GM18909 (cell line): Measurements from ENCODE around the gene PTPRD.

Experiments
- ATAC-seq: cut with Tn5 transposase; IDR thresholded peaks from one replicate; pipeline ENCODE4 v1.9.1; 2021; ENCODE audit warnings: mild to moderate bottlenecking; ENCODE audit not compliant: unreplicated experiment, poor library complexity

PTPRD gene

GRCh38 chr9:8867148-8867547 is 1745.7 kb downstream of the PTPRD start:
- ATAC-seq, result no peak

DNA sequence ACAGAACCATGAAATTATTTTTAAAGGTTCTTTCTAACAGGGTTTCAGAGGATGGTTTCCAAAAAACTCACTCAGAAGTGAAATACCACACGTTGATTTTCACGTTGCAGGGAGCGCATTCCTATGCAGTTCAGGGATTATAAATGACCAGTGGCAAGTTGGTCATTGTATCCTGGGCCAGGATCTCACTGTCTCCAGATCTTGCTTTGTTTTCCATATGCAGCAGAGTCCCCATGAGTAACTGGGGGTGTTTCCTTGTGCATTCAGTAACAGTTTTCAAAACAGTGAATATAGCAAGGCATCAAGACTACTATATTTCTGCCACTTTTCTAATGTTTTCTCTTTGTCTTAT is 1748.3 kb downstream of the PTPRD start:
- ATAC-seq, result no peak

DNA sequence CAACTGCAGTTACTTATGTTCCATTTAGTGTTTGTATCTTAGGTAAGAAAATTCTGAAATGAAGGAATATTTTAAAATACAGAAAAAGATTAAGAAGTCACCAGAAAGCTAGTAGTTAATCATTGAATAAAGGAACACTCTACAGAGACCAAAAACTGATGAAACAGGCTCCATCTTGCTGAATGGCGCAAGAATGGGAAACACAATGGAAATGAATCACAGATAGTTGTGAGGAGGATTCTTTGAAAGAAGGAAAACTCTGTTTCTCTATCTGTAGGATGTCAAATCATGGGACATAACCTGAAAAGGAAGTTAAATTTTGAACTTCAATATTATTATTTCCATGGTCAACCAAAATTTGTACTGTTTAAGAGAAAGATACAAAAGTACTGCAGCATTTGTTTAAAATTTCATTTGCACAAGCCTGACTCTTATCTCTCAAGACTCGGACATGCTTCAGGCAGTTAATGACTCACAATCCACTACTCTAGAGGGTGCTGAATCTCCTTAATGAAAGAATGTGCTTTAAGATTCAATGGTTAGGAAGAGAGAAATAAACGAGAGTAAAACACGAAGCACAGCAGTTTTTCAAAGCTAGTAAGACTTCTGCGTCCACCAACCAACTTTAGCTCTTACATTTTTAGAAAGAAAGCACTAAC is 1748.8 kb downstream of the PTPRD start:
- no peak for ATAC-seq

DNA sequence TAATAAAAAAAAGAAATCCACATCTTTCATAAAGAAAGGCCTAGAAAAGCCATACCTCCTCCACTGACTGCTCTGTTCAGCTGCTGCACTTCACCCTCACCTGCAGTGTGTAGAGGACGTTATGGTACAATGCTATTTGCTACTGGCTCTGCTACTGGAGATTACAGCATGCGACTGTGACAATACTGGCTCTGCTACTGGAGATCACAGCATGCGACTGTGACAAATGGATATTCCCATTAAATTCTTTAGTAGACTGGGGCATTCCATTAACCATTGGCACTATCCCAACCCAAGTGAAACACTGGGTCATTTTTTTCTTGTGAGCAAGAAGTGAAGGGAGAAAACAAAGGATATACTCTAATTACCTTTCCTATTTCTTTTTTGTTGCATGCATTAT is 1749.7 kb downstream of the PTPRD start:
- ATAC-seq, result no peak

DNA sequence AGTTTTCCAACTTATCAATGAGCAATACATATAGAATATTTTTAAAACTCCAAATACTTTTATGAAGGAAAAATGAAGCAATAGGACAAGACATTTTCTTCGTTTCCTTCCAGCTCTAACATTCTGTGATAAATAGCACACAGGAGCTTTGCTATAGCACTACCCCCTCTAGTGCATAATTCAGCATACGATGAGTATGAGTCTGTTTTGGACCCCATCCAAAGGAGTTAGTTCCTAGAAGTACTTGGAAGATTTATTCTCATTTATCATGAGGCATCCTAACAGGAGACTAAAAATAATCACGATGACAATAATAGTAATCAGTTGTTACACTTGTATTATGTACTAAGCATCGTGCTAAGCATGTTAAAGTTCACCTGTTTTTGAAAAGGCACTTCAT is 1751.9 kb downstream of the PTPRD start:
- no peak for ATAC-seq

DNA sequence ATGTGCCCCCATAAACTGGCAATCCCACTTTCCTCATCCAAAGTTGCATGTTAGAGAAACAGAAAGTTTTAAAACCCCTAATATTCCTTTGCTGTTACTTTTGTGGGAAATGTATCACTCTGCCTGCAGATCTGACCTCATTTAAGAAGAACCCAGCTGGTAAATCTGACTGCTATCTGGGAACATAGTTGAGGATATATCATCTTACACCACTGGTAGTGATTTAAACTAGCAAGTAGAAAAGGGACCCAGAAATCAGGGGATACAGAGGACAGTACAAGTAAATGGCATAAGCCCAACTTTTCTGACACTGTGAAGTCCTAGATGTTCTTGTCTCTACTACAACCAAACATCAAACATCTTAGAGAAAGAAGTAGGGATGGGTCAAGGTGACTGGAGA is 1752.7 kb downstream of the PTPRD start:
- ATAC-seq, result no peak

GRCh38 chr9:8859416-8859815 is 1753.4 kb downstream of the PTPRD start:
- ATAC-seq, result no peak

GRCh38 chr9:8858596-8859161 is 1754.1 kb downstream of the PTPRD start:
- ATAC-seq, result no peak

GRCh38 chr9:8857926-8858595 is 1754.7 kb downstream of the PTPRD start:
- ATAC-seq, result no peak

- peak; percentile 43 for ATAC-seq
These were observed 1755.5 kb downstream of the PTPRD start for GRCh38 chr9:8857068-8857925.

DNA sequence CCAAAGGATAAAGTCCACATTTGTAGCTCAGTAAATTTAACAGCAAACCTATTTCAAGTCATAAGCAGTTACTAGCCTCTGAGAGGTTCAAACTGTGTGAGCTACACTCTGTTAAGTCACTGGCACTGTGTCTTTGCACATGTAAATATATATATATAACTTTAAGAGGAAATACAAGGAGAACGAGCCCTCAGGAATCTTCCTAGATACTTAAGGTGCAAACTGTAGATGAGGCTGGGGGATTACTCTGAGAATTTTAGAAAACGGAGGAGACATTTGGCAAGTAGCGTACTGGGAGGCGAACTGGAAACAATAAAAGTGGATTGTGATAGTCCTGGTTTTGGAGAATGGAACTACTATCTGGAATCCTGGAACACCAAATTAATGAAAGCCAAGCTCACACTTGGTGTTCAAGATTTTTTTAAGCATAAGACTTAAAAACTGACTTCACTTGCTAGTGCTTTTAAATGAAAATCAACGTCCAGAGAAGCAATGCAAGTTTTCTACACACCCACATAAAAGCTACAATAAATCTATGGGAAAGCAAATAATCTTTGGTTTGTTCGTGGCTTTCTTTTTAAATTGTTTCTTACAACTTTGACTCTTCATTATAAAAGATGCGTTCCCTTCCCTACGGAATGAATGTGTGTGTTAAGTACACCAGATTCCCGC is 1756.3 kb downstream of the PTPRD start:
- no peak for ATAC-seq

DNA sequence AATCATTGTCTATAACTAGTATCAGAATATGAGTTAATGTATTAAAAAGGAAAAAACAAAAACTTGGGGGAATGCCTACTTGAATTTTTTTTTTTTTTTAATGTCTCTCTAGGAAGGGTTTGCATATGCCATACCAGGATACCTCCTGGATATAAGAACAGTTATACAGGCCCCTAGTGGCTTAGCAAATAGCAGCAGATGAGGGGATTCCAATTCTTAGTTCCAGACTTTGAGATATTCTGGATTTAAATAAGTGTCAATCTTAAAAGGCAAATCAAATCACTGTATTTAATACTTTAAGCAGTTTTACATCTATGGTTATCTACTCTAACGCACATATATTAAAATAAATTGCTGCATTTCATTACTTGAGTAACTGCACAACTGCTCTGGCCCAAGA is 1757.8 kb downstream of the PTPRD start:
- no peak for ATAC-seq

- ATAC-seq, result no peak
These were observed 1760.4 kb downstream of the PTPRD start for GRCh38 chr9:8852301-8852864.

DNA sequence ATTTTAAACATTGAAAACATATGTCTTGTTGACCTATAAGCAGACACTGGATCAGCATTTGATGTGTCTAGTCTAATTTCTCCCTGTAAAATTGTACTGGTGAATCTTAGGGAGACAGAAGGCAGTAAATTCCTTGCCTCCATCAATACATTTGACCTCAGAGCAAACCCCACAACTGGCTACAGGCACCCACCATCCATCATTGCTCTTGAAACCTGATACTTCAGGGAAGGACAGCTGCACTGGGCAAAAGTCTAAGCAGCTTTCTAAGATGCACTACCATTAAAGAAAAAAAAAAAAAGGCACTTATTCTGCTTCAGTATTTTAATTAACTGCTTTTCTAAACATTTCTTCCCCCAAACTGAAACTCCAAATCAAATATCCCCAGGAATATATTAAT is 1761.9 kb downstream of the PTPRD start:
- no peak for ATAC-seq

- no peak for ATAC-seq
These were observed 1767.0 kb downstream of the PTPRD start for GRCh38 chr9:8845808-8846207.

DNA sequence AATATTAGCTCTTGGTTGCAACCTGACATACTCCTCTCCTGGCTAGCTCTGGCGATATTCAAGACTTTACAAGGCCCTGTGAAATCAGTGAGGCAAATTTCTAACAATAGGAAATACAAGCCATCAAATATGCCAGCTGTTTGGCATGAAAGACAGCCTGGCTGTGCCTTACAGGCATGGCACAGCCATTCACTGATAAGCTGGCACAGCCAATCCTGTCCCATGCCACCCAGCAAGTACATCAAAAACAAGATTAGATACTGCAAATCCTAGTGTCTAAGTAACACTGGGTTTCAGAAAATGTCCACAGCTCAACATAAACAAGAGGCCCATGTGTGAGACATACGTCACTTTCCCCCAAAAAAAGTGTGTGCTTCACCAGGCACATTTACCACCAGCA is 1767.4 kb downstream of the PTPRD start:
- no peak for ATAC-seq

- ATAC-seq, result no peak
These were observed 1768.3 kb downstream of the PTPRD start for GRCh38 chr9:8844549-8844948.

DNA sequence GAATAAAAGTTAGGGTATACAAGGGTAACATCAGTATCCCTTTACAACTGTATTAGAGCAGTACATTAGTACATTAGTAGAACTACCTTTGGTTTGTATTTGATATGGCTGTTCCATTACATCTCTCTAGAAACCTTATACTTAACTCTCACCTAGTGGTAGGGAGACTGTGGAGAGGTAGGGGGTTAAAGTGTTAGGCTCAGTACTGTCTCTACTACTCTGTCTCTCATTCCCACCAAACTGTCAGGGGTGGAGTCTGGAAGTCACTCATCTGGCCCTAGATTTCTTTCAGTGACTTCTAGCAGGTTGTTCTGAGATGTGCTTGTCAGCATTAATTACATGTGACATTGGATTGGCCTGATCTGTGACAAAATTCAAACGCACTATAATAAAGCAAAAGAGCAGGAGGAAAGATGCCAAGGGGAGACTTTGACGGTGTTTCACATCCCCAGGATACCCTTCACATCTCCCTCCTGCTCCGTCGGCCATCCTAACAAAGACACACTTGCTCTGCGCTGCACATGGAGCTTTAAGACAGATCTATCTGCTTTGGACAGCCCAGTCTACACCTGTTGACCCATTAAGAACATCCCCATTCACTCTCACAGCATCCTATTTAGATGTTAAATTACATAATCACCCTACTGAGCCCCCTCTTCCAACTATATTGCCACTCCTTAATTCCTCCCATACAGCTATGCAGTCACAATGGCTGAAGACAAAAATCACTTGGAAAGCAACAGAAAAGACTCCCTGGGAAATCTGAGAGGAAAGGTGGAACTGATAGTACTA is 1770.2 kb downstream of the PTPRD start:
- ATAC-seq, result no peak

DNA sequence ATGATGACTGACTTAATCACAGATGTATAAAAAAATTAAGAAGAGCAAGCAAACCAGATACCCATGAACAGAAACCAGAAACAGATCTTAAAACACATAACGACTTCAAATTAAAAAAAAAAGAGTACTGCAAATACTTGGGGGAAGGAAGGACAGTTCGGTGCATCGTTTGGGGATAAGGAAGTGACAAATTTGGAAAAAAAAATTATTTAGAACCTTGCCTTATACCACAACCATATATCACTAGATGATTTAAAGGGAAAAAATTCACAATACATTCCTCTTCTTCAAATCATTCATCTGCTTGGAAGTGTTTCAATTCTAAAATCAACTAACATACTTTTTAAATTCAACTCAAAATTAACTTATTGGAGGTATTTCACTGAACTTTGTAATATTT is 1774.7 kb downstream of the PTPRD start:
- ATAC-seq, result no peak
